Kidney capillary endothelial cell (primary cell): ENCODE measurements around the gene MMD.
"Not testable (repeated sequence)": the region's sequence is repeated elsewhere in the genome, so short reads cannot be mapped to it uniquely, and the experiment has no call there.

Experiments used
- DNase-seq: peaks from one replicate; pipeline ENCODE4 v3.0.0-alpha.2; 2018; ENCODE audit warnings: low spot score

Gene MMD

GRCh38 chr17:55443904-55444303 lies 22.3 kb upstream of the MMD start:
- no peak for DNase-seq

DNA sequence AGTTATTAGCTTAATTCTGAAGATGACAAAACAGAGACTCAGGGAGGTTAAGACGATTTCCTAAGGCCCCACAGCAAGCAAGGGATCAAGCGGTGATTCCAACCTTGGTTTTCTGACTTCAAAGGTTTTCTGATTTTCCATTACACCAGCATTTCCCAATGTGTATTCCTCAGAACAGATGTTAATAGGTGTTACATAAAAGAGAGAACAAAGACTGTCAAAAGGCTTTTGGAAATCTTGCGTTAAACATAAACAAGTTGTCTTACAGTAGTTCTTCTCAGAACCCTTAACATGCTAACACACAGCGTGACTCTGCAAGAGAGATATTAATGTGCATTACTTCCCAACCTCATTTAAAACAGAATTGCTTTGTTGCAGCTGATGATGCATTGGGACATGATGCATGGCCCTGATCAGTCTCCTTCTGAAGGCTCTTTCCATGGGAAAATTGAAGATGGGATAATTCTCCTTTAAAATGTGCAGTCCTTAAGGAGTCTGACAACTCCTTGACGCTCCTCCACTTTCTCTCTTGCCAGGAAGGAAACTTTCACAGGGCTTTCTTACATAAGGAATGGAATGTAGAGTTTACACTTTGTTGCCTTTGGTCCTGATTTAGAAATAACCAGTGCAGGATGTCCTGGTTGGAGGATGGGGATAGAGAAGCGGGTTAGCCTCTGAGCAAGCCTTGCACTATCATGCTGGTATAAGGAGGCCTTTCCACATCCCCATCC lies 21.5 kb upstream of the MMD start:
- no peak for DNase-seq

DNA sequence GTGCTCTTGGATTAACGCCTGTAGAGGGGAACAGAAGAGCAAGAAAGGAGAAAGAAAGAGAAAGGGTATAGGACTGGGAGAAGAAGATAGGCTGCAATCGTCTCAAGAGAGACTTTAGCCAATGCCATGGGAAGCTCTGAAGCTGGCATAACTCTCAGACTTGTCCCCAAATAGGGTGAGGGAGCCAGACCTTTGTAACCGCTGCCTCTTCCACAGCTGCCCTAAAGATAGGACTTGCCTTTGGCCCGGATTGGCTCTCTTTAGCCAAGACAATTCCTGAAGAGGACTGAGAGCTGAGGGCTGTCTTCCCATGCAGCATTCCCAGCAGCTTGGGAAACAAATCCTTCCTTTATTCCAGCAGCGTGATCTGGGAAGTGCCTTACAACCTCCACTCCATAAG lies 20.8 kb upstream of the MMD start:
- no peak for DNase-seq

GRCh38 chr17:55441544-55441943 lies 19.9 kb upstream of the MMD start:
- DNase-seq, result no peak

DNA sequence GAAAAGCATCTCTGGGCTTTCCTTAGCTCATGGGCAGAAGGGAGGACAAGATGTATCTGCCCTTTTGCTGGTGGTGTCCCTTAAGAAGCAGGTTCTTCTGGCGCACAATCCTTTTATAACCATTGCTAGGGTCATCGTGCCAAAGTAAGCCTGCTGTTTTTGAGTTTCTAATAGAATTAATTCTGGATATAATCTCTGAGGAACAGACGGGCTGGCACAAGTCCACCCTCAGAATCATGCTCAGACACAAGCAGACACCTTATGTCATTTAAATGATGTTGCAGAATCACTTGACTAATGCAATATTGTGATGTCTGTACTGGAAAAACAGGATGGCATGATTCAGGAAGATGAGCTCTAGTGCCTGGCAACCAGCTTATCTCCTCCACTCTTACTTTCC lies 18.8 kb upstream of the MMD start:
- DNase-seq, result no peak

GRCh38 chr17:55437159-55437605 lies 15.5 kb upstream of the MMD start:
- no peak for DNase-seq

DNA sequence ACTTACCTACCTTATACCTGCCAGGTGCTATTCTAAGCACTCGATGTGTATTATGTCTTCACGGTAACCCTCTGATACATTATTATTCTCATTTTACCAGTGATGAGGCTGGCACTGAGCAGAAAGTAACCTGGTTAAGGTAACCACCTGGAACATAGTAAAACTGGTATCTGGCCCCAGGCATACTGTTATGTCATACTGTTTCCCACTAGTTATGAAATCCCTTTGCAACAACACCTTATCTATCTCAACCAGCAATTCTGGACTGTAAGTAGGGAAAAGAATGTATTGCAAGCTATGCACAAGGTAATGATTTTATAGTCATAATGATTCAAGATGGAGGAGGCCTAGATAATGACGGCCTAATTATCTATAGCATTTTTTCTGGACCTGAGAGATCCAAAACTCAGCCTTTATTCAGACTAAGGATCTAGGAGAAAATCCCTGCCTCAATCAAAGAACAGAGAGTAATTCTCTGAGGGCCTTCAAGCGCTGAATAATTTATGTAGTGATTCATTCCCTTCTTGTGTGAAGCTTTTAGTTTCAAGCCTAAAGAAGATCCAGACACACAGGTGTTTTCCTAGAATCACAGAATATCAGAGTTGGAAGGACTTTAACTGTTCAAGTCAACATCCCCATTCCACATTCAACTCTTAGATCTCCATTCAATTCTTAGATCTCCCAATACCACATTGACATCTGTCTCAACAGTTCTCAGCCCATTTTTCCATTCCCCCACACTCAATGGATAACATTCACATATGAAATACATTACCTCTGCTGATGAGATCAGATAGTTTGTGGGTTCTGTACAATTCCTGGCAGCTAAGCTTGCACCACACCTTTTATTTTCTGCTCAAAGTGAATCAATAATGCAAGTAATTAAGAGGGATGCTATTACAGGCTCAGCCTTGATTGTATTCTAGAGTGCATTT lies 14.9 kb upstream of the MMD start:
- no peak for DNase-seq

- DNase-seq, result no peak
Observed at GRCh38 chr17:55435408-55435807, 13.8 kb upstream of the MMD start.

DNA sequence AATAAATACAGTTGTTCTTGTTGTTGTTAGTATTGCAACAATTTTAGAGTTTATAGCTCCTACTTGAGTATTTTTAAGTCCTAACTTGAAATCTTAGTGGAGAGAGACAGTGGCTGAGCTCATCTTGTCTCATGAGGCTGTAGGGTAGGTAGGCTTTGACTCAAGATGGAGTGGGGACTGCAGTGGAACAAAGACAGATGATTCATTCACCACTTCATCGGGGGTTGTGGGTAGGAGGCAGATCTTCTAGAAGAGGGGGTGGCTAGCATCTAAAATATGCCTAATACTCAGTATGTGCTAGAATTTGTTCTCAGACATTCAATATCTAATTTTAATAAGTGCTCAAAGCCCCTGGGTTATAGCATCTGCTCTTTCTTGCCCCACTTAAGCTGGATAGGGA lies 13.1 kb upstream of the MMD start:
- no peak for DNase-seq

DNA sequence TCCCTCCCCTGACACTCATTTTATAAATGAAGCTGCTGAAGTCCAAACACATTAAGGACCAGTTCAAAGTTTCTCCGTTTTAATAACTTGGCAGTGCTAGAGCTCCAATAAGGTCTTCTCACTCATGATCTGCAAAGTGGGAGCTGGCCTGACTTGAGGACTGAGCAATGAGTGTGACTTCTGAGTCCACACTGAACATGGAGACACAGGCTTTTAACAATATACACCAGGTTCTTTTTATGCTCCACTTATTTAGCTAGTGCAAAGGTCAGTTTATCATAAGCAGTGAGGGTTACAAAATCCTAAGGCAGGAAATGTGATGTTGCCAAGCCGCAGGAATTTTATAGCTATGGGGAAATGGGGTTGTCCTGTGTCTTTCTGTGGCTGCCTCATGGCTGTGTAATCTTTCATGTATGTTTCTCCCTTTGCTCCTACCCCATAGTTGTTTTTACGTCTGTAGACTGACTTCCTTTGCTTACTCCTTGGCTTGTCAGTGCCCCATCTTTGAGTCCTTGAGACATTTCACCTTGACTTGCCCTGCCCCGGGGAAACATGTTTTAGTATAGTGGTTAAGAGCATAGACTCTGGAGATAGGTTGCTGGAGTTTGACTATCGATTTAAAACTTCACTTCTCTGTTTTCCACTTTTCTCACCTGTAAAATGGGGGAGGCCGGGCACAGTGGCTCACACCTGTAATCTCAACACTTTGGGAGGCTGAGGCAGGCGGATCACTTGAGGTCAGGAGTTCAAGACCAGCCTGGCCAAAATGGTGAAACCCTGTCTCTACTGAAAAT lies 12.2 kb upstream of the MMD start:
- DNase-seq, result no peak

GRCh38 chr17:55433029-55433628 lies 11.5 kb upstream of the MMD start:
- no peak for DNase-seq

GRCh38 chr17:55432358-55433028 lies 10.9 kb upstream of the MMD start:
- no peak for DNase-seq

GRCh38 chr17:55431914-55432313 lies 10.3 kb upstream of the MMD start:
- DNase-seq, result not testable (repeated sequence)

GRCh38 chr17:55430541-55431288 lies 9.1 kb upstream of the MMD start:
- DNase-seq, result no peak

DNA sequence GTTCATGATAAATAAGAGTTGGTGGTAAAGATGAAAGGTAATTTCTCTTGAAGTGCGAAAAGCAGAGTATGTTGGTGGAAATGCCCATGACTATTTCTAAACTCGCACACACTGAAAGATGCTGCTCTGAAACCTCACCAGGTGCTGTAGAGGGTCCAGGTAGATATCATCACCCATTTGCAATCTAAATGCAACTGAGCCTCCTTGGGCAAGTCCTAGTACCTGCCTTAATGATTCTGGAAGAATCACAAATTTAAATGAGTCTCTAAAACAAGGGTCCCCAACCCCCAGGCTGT lies 5.9 kb upstream of the MMD start:
- DNase-seq, result no peak

DNA sequence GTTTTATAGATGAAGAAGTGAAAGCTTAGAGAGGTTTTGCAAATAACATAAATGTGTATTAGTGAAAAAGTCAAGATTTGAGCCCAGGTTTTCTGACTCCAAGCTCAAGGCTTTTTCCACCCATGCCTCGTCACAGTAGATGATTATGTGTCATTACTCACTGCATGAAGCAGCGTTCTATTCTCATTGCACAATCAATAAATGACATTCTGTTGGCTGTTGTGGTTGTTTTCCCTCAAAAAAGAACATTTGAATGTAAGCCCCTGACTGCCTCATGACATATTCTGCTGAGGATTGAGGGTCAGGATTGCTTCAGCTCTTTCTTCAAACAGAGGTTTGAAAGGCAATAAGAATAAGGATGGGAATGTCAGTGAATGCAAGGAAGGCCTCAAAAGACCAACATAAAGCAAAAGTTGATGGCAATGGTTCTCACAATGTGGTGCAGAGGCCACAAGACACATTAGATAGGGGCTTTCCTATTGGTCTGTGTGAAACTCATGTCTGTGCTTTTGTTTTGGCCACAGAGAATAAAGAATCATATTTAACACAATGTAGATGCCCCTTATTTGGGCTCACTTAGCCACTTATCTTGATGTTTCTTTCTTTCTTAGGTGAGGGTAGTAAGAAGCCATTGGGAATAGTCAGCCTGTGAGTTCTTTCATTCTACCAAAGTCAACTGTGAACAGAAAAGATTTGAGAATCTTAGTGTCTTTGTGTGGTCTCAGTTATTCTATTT lies 5.4 kb upstream of the MMD start:
- DNase-seq, result no peak

DNA sequence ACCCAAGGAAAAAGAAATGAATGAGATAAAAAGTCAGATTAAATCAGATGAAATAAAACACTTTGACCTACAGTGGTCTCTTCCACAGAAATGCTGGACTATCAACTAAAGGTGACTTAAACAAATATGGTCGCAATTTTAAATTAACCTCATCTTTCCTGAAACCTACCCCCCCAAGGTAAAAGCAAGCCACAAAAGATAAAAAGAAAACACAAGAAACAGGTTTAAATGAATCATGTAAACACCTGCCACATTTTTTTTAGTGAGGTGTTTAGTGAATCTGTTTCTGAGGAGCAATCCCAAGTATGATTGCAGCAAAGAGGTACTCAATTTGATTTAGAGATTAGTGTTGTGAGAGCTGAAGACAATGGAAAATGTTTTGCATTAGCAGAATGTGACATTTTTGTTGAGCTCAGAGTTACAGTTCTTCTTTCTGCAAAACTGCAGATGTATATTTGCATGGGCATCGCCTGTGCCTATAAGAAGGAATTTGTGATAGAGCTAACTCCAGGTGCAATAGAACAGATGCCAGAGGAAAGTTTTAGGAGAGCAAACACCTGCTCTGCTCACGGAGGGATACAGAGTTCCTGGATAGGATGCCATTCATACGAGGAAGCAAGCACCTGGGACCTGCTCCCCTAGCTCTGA lies 3.4 kb upstream of the MMD start:
- DNase-seq, result no peak

- no peak for DNase-seq
Observed at GRCh38 chr17:55423535-55423934, 1.9 kb upstream of the MMD start.

- DNase-seq, result not testable (repeated sequence)
Observed at GRCh38 chr17:55422828-55423164, 1.2 kb upstream of the MMD start.

DNA sequence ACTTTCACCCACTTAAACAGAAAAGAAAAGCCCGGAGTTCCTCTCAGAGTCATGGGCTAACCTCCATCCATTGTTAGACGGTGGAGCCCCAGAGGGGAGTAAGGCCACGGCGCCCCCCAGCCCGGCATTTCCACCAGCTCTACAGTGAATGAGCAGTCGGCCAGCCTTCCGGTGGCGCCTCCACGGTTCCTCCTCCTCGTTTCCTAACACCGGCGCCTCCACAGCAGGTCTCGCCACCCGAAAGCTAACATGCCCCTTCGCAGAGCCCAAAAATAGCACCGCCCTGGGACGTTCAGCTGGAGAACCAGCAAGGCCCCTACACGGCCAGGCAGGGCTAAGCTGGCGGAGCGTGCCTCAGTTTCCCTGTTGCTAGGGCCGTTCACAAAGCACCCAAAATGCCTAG lies 858 bp downstream of the MMD start:
- peak; percentile 60 for DNase-seq
